Fibroblast of pulmonary artery (primary cell): ENCODE data around the gene LAMB4.

Source experiments
- DNase-seq: peaks from one replicate; pipeline ENCODE4 v3.0.0-alpha.2; 2010; ENCODE audit warnings: low read depth
- H3K4me3 ChIP-seq: replicated peaks from 2 replicates; pipeline ENCODE4 v1.5.1; 2011; ENCODE audit warnings: low read depth, mild to moderate bottlenecking, control low read depth, low read length, moderate library complexity
- TF ChIP-seq, protein P1 (sequence below): IDR thresholded peaks from 2 replicates; pipeline ENCODE4 v1.5.1; 2011; ENCODE audit warnings: mild to moderate bottlenecking, control low read depth, low read length, inconsistent platforms; ENCODE audit errors: missing control alignments

Gene LAMB4

DNA sequence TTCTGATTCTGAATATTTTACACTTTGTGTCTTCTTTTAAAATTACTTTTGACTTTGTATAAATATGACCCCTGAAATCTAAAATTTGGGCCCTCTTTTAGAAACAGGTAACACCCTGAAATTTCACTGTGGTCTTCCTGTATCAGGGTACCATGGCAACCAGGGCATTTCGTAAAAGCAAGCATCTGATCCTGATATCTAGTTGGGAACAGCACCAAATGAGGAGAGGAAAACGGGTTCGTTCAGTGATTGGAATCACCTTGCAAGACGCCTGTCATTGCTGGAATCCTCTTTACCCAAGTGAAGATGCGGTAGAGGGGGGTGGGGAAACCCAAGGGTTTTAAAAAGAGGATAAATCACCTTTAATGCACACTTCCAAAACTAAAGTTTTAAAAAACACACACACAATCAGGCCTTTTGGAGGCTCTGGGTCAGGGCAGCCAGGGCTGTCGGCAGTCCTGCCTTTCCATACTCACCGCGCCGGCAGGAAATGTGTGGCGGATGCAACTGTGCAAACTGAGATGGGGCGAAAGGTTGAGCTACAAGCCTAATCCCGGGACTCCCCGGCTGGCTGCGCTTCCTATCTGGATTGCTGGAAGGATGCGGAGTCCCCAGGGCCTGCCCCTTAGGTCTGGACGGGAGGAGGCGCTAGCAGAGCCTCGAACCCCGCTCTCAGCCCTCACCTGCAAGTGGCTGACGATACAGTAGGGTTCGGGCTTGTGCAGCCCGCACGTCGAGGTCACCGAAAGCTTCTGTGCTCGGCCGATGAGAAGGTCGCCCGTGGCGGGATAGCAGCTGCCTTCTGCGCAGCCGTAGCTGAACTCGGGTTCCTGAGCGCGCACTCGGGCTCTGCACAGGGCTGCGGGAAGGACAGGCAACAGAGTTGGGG is 129.0 kb downstream of the LAMB4 start:
- DNase-seq, result peak; percentile 70
- peak overlapping the region; percentile 94 for H3K4me3 ChIP-seq

GRCh38 chr7:107999779-108000560 is 130.2 kb downstream of the LAMB4 start:
- H3K4me3 ChIP-seq, result peak overlapping the region; percentile 94

More for the DNA sequence above, 129.0 kb downstream of the LAMB4 start:
- TF ChIP-seq, protein P1, sequence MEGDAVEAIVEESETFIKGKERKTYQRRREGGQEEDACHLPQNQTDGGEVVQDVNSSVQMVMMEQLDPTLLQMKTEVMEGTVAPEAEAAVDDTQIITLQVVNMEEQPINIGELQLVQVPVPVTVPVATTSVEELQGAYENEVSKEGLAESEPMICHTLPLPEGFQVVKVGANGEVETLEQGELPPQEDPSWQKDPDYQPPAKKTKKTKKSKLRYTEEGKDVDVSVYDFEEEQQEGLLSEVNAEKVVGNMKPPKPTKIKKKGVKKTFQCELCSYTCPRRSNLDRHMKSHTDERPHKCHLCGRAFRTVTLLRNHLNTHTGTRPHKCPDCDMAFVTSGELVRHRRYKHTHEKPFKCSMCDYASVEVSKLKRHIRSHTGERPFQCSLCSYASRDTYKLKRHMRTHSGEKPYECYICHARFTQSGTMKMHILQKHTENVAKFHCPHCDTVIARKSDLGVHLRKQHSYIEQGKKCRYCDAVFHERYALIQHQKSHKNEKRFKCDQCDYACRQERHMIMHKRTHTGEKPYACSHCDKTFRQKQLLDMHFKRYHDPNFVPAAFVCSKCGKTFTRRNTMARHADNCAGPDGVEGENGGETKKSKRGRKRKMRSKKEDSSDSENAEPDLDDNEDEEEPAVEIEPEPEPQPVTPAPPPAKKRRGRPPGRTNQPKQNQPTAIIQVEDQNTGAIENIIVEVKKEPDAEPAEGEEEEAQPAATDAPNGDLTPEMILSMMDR, result peak; percentile 28

GRCh38 chr7:107998660-107999480 is 131.3 kb downstream of the LAMB4 start:
- H3K4me3 ChIP-seq, result peak overlapping the region; percentile 94
- TF ChIP-seq, protein P1, result no peak
- DNase-seq, result no peak

More at GRCh38 chr7:107999779-108000560, 130.2 kb downstream of the LAMB4 start:
- TF ChIP-seq, protein P1, result no peak
- DNase-seq, result no peak

- peak overlapping the region; percentile 94 for H3K4me3 ChIP-seq
- no peak for DNase-seq
- TF ChIP-seq, protein P1, result no peak
Measured at GRCh38 chr7:107998150-107998549, 132.0 kb downstream of the LAMB4 start.

GRCh38 chr7:107996072-107996882 is 133.9 kb downstream of the LAMB4 start:
- no peak for DNase-seq
- TF ChIP-seq, protein P1, result no peak
- peak overlapping the region; percentile 31 for H3K4me3 ChIP-seq
